ENCODE results near the gene FCAR.
"Not testable (repeated sequence)": the region's sequence is repeated elsewhere in the genome, so short reads cannot be mapped to it uniquely, and the experiment has no call there.

The FCAR gene

GRCh38 chr19:54873990-54874389 is at the start of gene FCAR:
Gene FCAR, plus strand, starts transcription at chr19:54874235. Its CDS starts 55 bp downstream, at chr19:54874290.
- no peak for DNase-seq

GRCh38 chr19:54824416-54824815 is 49.6 kb upstream of the FCAR start:
- not testable (repeated sequence) for DNase-seq

- DNase-seq = not testable (repeated sequence)
Observed at GRCh38 chr19:54825326-54825725, 48.7 kb upstream of the FCAR start.

GRCh38 chr19:54828064-54828463 is 46.0 kb upstream of the FCAR start:
- not testable (repeated sequence) for DNase-seq

GRCh38 chr19:54832496-54832895 is 41.5 kb upstream of the FCAR start, which contains the start of gene KIR2DS4:
Gene KIR2DS4, plus strand, starts transcription at chr19:54832676.
- DNase-seq = not testable (repeated sequence)

GRCh38 chr19:54835126-54835525 is 38.9 kb upstream of the FCAR start:
- not testable (repeated sequence) for DNase-seq

GRCh38 chr19:54837522-54837921 is 36.5 kb upstream of the FCAR start:
- DNase-seq = not testable (repeated sequence)

- not testable (repeated sequence) for DNase-seq
Observed at GRCh38 chr19:54843171-54843570, 30.9 kb upstream of the FCAR start.

- DNase-seq = not testable (repeated sequence)
Observed at GRCh38 chr19:54850061-54850640, 23.9 kb upstream of the FCAR start, which contains the start of gene KIR3DL2. Gene KIR3DL2, plus strand, starts transcription at chr19:54850443. Its CDS starts 33 bp downstream, at chr19:54850476.

- DNase-seq = no peak
Observed at GRCh38 chr19:54850930-54851329, 23.1 kb upstream of the FCAR start.

GRCh38 chr19:54851353-54851752 is 22.7 kb upstream of the FCAR start:
- no peak for DNase-seq

- DNase-seq = not testable (repeated sequence)
Observed at GRCh38 chr19:54855241-54855640, 18.8 kb upstream of the FCAR start.

- not testable (repeated sequence) for DNase-seq
Observed at GRCh38 chr19:54858476-54858875, 15.6 kb upstream of the FCAR start.

- not testable (repeated sequence) for DNase-seq
Observed at GRCh38 chr19:54859421-54859820, 14.6 kb upstream of the FCAR start.

GRCh38 chr19:54863459-54863858 is 10.6 kb upstream of the FCAR start:
- DNase-seq = not testable (repeated sequence)

- DNase-seq = no peak
Observed at GRCh38 chr19:54871696-54872095, 2.3 kb upstream of the FCAR start.

- DNase-seq = no peak
Observed at GRCh38 chr19:54875506-54875905, 1.5 kb downstream of the FCAR start.

GRCh38 chr19:54877471-54877870 is 3.4 kb downstream of the FCAR start:
- no peak for DNase-seq

- DNase-seq = no peak
Observed at GRCh38 chr19:54881884-54882283, 7.8 kb downstream of the FCAR start.

GRCh38 chr19:54882758-54883157 is 8.7 kb downstream of the FCAR start:
- DNase-seq = no peak

GRCh38 chr19:54883228-54883627 is 9.2 kb downstream of the FCAR start:
- no peak for DNase-seq

GRCh38 chr19:54888239-54888638 is 14.2 kb downstream of the FCAR start:
- DNase-seq = no peak

GRCh38 chr19:54889566-54889965 is 15.5 kb downstream of the FCAR start:
- no peak for DNase-seq

- no peak for DNase-seq
Observed at GRCh38 chr19:54893406-54893805, 19.4 kb downstream of the FCAR start.

- DNase-seq = not testable (repeated sequence)
Observed at GRCh38 chr19:54894106-54894505, 20.1 kb downstream of the FCAR start.

Data from eye (tissue), 1 donor.